SK-N-SH treated with all-trans-retinoic acid at 6 μM for 48 hours (cell line): Measurements from ENCODE around the gene PRKAR1B.

Experiments
- ARNTL ChIP-seq: fragments of 450-650 bp; formaldehyde crosslinking; IDR thresholded peaks from 2 replicates; pipeline ENCODE4 v1.5.0; 2020; ENCODE audit warnings: low read depth, mild to moderate bottlenecking, moderate library complexity, borderline replicate concordance
- CREB5 ChIP-seq: fragments of 250-450 bp; sonication (Bioruptor Pico); IDR thresholded peaks from 2 replicates; pipeline ENCODE4 v1.5.1; 2020; ENCODE audit warnings: low read depth, mild to moderate bottlenecking, moderate library complexity
- CSRNP3 ChIP-seq: fragments of 250-450 bp; sonication (Bioruptor Pico); IDR thresholded peaks from 2 replicates; pipeline ENCODE4 v1.5.1; 2021; ENCODE audit warnings: mild to moderate bottlenecking, moderate library complexity
- ESRRG ChIP-seq: fragments of 250-450 bp; sonication (Bioruptor Pico); IDR thresholded peaks from 2 replicates; pipeline ENCODE4 v1.6.1; 2021; ENCODE audit warnings: mild to moderate bottlenecking
- OSR1 ChIP-seq: fragments of 250-450 bp; sonication (Bioruptor Pico); IDR thresholded peaks from 2 replicates; pipeline ENCODE4 v1.8.0; 2022; ENCODE audit warnings: moderate library complexity, mild to moderate bottlenecking, inconsistent platforms
- POU6F1 ChIP-seq: fragments of 250-450 bp; sonication (Bioruptor Pico); IDR thresholded peaks from 2 replicates; pipeline ENCODE4 v1.8.0; 2021; ENCODE audit warnings: low read depth, mild to moderate bottlenecking, moderate library complexity, borderline replicate concordance
- RARB ChIP-seq: fragments of 250-450 bp; sonication (Bioruptor Pico); IDR thresholded peaks from 2 replicates; pipeline ENCODE4 v1.8.0; 2021; ENCODE audit warnings: mild to moderate bottlenecking, moderate library complexity
- TCF4 ChIP-seq: fragments of 250-450 bp; sonication (Bioruptor Pico); IDR thresholded peaks from 2 replicates; pipeline ENCODE4 v1.8.0; 2021; ENCODE audit warnings: mild to moderate bottlenecking, moderate library complexity, borderline replicate concordance
- ZC3H10 ChIP-seq: fragments of 250-450 bp; sonication (Bioruptor Pico); IDR thresholded peaks from 2 replicates; pipeline ENCODE4 v1.5.1; 2021; ENCODE audit warnings: mild to moderate bottlenecking, moderate library complexity
- ZFP30 ChIP-seq: fragments of 450-650 bp; formaldehyde crosslinking; IDR thresholded peaks from 2 replicates; pipeline ENCODE4 v1.5.0; 2022; ENCODE audit warnings: mild to moderate bottlenecking, moderate library complexity
- ZNF565 ChIP-seq: fragments of 450-650 bp; formaldehyde crosslinking; conservative IDR thresholded peaks from 2 replicates; pipeline ENCODE4 v1.5.0; 2020; ENCODE audit warnings: low read depth, mild to moderate bottlenecking, moderate library complexity
- ZNF70 ChIP-seq: fragments of 450-650 bp; formaldehyde crosslinking; IDR thresholded peaks from 2 replicates; pipeline ENCODE4 v1.5.0; 2020; ENCODE audit warnings: mild to moderate bottlenecking, moderate library complexity
- TF ChIP-seq, protein P1 (sequence below): fragments of 250-450 bp; sonication (Bioruptor Pico); IDR thresholded peaks from 2 replicates; pipeline ENCODE4 v1.5.0; 2020; ENCODE audit warnings: mild to moderate bottlenecking, moderate library complexity
- TF ChIP-seq, protein P2 (sequence below): fragments of 250-450 bp; sonication (Bioruptor Pico); IDR thresholded peaks from 2 replicates; pipeline ENCODE4 v1.8.0; 2020; ENCODE audit warnings: mild to moderate bottlenecking, moderate library complexity, borderline replicate concordance

- no peak for TF ChIP-seq TCF4 (CRISPR knock-in tag)
- TF ChIP-seq ZNF565 (CRISPR knock-in tag): no peak
- TF ChIP-seq CREB5 (CRISPR knock-in tag): no peak
- TF ChIP-seq ESRRG (CRISPR knock-in tag): no peak
- no peak for TF ChIP-seq OSR1
- TF ChIP-seq, protein P1, sequence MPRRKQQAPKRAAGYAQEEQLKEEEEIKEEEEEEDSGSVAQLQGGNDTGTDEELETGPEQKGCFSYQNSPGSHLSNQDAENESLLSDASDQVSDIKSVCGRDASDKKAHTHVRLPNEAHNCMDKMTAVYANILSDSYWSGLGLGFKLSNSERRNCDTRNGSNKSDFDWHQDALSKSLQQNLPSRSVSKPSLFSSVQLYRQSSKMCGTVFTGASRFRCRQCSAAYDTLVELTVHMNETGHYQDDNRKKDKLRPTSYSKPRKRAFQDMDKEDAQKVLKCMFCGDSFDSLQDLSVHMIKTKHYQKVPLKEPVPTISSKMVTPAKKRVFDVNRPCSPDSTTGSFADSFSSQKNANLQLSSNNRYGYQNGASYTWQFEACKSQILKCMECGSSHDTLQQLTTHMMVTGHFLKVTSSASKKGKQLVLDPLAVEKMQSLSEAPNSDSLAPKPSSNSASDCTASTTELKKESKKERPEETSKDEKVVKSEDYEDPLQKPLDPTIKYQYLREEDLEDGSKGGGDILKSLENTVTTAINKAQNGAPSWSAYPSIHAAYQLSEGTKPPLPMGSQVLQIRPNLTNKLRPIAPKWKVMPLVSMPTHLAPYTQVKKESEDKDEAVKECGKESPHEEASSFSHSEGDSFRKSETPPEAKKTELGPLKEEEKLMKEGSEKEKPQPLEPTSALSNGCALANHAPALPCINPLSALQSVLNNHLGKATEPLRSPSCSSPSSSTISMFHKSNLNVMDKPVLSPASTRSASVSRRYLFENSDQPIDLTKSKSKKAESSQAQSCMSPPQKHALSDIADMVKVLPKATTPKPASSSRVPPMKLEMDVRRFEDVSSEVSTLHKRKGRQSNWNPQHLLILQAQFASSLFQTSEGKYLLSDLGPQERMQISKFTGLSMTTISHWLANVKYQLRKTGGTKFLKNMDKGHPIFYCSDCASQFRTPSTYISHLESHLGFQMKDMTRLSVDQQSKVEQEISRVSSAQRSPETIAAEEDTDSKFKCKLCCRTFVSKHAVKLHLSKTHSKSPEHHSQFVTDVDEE: no peak
- TF ChIP-seq POU6F1 (CRISPR knock-in tag): no peak
- TF ChIP-seq CSRNP3 (CRISPR knock-in tag): no peak
- no peak for TF ChIP-seq RARB (CRISPR knock-in tag)
- TF ChIP-seq, protein P2, sequence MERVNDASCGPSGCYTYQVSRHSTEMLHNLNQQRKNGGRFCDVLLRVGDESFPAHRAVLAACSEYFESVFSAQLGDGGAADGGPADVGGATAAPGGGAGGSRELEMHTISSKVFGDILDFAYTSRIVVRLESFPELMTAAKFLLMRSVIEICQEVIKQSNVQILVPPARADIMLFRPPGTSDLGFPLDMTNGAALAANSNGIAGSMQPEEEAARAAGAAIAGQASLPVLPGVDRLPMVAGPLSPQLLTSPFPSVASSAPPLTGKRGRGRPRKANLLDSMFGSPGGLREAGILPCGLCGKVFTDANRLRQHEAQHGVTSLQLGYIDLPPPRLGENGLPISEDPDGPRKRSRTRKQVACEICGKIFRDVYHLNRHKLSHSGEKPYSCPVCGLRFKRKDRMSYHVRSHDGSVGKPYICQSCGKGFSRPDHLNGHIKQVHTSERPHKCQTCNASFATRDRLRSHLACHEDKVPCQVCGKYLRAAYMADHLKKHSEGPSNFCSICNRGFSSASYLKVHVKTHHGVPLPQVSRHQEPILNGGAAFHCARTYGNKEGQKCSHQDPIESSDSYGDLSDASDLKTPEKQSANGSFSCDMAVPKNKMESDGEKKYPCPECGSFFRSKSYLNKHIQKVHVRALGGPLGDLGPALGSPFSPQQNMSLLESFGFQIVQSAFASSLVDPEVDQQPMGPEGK (CRISPR knock-in tag): no peak
- no peak for TF ChIP-seq ARNTL (CRISPR knock-in tag)
- TF ChIP-seq ZFP30 (CRISPR knock-in tag): no peak
- TF ChIP-seq ZNF70 (CRISPR knock-in tag): no peak
- TF ChIP-seq ZC3H10 (CRISPR knock-in tag): no peak
These were observed 162.8 kb downstream of the PRKAR1B start for GRCh38 chr7:564176-564865.
